OCI-LY1 (cell line): ENCODE results near the gene FOXI3.

Source experiments
- EZH2 ChIP-seq: fragments of 200-600 bp; sonication (generic), shearing (Covaris generic); IDR thresholded peaks from 2 replicates; pipeline ENCODE4 v1.8.0; 2017; ENCODE audit warnings: borderline replicate concordance, mixed run types, mild to moderate bottlenecking, antibody characterized with exemption, low read length, moderate library complexity, mixed read lengths
- TF ChIP-seq, protein P1 (sequence below): fragments of 200-600 bp; sonication (generic), shearing (Covaris generic); IDR thresholded peaks from 2 replicates; pipeline ENCODE4 v1.5.1; 2017; ENCODE audit warnings: mild to moderate bottlenecking, antibody characterized with exemption, low read length, moderate library complexity, mixed read lengths

- TF ChIP-seq, protein P1, sequence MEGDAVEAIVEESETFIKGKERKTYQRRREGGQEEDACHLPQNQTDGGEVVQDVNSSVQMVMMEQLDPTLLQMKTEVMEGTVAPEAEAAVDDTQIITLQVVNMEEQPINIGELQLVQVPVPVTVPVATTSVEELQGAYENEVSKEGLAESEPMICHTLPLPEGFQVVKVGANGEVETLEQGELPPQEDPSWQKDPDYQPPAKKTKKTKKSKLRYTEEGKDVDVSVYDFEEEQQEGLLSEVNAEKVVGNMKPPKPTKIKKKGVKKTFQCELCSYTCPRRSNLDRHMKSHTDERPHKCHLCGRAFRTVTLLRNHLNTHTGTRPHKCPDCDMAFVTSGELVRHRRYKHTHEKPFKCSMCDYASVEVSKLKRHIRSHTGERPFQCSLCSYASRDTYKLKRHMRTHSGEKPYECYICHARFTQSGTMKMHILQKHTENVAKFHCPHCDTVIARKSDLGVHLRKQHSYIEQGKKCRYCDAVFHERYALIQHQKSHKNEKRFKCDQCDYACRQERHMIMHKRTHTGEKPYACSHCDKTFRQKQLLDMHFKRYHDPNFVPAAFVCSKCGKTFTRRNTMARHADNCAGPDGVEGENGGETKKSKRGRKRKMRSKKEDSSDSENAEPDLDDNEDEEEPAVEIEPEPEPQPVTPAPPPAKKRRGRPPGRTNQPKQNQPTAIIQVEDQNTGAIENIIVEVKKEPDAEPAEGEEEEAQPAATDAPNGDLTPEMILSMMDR: no peak
- no peak for TF ChIP-seq EZH2
These were observed 48.2 kb upstream of the FOXI3 start for GRCh38 chr2:88500691-88501090.
